ENCODE results near the gene DHRS2.

The DHRS2 gene

GRCh38 chr14:23612802-23613201 lies 23.4 kb upstream of the DHRS2 start:
- no peak for DNase-seq

GRCh38 chr14:23613242-23614070 lies 22.7 kb upstream of the DHRS2 start:
- DNase-seq, result no peak

- DNase-seq, result no peak
Measured at GRCh38 chr14:23614395-23614828, 21.8 kb upstream of the DHRS2 start.

GRCh38 chr14:23615856-23616255 lies 20.3 kb upstream of the DHRS2 start:
- no peak for DNase-seq

GRCh38 chr14:23617539-23617938 lies 18.6 kb upstream of the DHRS2 start:
- no peak for DNase-seq

DNA sequence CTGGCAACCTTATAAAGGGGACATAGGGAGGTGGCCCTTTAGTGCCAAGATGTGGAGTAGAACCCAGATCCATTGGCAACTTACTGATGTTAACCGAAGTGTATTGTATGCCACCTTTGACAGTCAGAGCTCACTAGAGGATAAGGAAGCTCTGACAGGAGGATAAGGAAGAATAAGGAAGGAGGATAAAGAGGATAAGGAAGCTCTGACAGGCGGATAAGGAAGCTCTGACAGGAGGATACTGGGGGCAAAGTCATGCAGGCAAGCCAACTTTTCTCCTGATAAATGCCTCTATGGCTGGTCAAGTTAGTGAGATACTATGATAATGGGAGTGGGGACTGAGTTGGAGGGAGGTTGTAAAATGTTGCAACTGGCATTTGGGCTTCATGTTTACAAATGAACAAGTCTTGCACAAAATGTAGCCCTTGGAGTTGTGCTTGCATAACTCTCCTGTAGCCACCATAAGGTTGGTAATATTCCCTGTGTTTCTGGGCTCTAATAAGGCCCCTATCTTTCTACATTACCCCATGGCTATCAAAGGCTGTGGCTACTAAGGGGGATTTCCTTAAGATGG lies 17.7 kb upstream of the DHRS2 start:
- no peak for DNase-seq

- no peak for DNase-seq
Measured at GRCh38 chr14:23620177-23620702, 15.9 kb upstream of the DHRS2 start.

DNA sequence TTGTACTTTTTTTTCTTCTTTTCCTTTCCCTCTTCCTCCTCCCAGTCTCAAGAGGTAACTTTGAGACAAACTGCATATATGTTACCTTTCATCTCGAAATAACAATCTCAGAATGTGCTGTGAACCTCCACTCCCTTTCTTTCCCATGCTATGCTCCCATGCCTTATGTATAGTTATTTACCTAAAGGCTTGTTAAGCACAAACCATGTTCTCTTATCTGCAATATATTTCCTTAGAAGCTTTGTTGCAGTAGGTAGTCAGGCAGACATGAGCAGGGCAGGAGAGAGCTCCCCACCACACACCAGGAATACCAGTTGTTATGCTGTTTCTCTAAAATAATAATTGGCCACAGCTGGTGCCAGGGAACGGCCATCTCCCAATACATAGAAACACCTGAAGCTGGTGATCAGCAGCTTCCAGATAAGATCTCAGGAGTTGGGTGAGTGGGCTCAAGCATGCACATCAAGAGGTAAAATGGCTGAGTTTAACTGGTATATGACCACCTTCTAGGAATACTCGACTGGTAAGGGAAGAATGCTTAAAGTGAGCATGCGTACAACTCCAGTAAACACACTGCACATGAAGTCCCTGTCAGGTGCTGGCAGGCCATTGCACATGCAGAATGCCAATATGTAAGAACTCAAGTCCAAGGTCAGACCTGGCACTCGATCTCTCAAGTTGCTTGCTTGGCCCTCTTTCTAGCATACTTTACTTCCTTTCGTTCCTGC lies 14.8 kb upstream of the DHRS2 start:
- no peak for DNase-seq

- DNase-seq, result no peak
Measured at GRCh38 chr14:23621932-23622730, 14.0 kb upstream of the DHRS2 start.

DNA sequence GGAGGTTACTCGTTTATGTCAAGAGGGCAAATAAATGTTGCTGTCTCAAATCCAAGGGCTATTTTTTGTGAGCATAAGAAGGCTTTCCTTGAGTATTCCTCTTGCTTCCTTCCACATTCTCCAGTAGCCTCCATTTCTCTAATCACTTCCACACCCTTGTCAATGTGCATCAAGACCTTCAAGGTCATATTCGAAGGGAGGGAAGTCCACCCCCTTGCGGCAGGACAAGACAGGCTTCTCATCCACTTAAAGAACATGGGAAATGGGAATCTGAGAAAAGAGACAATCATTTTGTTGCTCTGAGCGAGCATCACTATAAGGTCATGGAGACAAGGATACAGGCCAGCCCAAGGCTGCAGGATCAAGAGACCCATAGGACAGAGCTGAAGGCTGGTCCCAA lies 13.2 kb upstream of the DHRS2 start:
- DNase-seq, result no peak

DNA sequence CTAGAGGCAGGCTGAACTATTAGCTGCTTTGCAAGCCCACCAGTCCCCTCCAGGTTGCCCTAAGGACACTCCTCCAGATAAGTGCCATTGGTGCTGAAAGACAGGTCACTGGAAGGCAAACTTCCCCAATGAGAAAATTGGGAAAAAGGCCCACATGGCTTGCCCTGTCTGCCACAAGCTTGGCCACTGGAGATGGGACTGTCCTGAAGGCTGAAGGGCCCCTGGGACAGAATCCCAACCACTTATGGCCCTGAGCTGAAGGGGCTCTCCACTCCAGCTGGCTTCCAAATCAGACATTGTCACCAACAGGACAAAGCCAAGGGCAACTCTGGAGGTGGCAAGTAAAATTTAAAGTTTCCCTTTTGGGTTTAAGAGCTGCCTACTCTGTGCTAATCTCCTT lies 12.2 kb upstream of the DHRS2 start:
- no peak for DNase-seq

GRCh38 chr14:23624830-23625404 lies 11.2 kb upstream of the DHRS2 start:
- DNase-seq, result no peak

DNA sequence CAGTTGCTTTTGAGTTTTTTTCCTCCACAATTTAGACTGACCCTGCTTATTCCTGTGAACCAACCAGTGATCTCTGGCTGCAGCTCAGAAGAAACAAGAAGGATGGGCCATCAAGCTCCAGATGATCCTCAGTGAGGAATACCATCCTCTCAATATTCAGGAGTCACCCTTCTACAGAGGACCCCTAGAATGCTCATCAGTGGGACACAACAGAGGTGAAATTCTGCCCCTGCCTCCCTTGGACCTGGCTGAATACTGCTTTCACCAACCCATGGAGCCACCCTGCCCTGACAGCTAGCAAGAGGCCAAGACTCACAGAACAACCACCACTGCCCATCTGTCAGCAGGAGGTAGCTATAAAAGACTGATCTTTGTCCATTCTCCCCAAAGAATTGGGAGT lies 9.2 kb upstream of the DHRS2 start:
- DNase-seq, result no peak

GRCh38 chr14:23627961-23628360 lies 8.2 kb upstream of the DHRS2 start:
- no peak for DNase-seq

DNA sequence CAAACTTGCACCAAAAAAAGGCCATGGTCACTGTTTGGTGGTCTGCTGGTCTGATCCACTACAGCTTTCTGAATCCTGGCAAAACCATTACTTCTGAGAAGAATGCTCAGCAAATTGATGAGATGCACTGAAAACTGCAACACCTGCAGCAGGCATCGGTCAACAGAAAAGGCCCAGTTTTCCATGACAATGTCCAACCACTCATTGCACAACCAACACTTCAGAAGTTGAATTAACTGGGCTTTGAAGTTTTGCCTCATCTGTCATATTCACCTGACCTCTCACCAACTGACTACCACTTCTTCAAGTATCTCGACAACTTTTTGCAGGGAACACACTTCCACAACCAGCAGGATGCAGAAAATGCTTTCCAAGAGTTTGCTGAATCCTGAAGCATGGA lies 7.0 kb upstream of the DHRS2 start:
- DNase-seq, result no peak

DNA sequence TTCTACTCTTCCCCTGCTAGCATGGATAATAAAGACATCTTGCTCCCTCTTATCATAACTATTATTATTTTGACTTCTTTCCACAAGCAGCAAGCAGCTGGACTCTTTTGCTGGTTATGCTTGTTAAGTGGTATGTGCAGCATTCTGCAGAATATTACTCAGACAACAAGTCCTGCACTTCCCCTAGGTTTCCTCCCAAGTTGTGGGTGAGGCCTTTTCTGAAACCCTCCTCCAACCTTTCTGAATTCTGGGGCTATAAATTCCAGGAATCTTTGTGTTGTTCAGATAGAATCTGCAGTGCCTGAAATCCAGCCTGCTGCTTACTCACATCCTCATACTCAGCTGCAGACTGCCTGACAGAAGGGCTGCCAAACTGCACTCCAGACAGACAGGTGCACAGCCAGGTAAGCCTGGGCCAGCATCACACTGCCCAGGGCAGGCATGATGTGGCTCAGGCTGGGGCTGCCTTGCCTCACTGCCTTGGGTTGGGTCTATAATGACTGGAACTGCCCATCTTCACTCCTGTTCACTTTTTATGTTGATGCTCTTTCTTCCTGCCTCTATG lies 6.2 kb upstream of the DHRS2 start:
- DNase-seq, result no peak

DNA sequence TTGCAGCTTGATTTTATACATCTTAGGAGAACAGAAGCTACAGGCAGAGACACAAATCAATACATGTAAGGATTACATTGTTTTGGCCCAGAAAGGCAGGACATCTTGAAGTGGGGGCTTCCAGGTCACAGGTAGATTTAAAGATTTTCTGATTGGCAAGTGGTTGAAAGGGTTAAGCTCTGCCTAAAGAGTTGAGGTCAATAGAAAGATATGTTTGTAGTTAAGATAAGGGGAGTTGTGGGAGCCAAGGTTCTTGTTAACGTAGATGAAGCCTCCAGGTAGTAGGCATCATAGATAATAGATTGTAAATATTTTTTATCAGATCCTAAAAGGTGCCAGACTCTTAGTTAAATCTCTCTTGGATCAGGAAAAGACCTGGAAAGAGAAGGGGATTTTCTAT lies 5.5 kb upstream of the DHRS2 start:
- no peak for DNase-seq

GRCh38 chr14:23631234-23631633 lies 4.9 kb upstream of the DHRS2 start:
- DNase-seq, result no peak

DNA sequence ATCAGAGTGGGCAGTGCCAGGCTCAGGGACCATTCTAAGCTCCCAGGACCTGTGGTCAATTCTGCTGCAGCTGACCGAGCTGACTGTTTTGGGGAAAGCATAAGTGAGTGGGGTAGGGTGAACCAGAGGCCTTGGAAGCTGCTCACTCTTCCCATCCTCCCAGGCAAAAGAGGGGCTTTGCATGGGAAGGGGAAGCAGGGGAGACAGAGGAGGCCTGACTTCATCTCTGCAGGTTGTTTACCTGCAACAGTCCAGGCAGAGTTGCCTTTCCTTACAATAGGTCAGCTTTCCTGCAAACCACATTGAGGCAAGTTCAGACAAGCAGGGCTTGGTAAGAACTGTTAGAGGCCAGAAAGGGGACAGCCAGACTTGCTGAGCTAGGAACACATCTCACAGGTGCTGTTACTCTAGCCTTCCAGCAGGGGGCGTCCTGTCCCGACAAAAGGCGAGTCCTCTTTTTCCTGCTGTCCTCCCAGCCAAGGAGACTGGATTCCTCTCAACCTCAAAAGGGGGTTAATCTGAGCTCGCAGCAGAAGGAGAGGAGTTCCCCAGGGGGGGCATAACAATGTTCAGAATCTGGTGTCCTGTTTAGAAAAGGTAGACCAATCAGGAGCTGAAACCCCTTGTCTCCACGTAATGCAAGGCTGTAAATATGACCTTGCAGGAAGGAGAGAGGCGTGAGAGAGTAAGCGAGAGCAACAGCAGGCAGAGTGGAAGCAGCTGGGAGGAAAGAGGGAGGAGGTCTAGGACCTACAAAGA lies 4.3 kb upstream of the DHRS2 start:
- DNase-seq, result peak; percentile 65

DNA sequence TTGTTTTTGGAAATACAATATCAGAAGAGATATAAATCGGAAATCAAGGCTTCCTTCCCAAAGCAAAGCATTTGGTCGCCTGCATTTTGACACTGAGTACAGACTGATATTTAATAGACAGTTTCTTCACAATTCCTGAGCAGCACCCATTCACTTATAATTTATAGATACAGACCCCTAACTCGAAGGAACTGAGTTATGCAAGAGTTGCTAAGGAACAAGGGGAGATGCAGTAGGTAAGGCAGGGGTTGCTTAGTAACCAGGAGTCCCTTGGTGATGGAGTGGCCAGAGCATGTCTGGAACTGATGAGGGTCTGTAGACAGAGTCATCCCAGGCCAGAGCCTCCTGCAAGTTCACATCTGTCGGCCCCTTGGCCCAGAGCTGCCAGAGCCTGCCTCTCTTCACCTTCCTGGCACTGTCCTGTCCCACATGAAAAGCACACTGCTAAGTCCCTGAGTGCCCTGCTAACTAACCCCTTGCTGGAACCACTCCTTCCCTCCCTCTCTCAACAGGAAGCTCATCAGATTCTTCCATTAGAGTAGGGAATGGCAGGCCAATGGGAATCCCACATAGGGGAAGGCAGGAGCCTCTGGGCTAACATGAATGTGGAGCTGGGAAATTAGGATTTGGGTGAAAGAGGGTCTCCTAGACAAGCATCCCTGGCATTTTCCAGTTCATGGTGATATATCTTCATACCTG lies 3.6 kb upstream of the DHRS2 start:
- no peak for DNase-seq
